T follicular helper cell (primary cell): ENCODE results near the gene CTSO.
"Not testable (repeated sequence)": the region's sequence is repeated elsewhere in the genome, so short reads cannot be mapped to it uniquely, and the experiment has no call there.

Experiments used
- DNase-seq: peaks from one replicate; pipeline ENCODE4 v3.0.0-alpha.2; 2020; ENCODE audit warnings: low read depth

The CTSO gene

GRCh38 chr4:155907556-155907955 lies 46.1 kb downstream of the CTSO start:
- no peak for DNase-seq

GRCh38 chr4:155906554-155907247 lies 47.0 kb downstream of the CTSO start:
- DNase-seq, result no peak

- DNase-seq, result no peak
Observed at GRCh38 chr4:155904331-155904730, 49.3 kb downstream of the CTSO start.

DNA sequence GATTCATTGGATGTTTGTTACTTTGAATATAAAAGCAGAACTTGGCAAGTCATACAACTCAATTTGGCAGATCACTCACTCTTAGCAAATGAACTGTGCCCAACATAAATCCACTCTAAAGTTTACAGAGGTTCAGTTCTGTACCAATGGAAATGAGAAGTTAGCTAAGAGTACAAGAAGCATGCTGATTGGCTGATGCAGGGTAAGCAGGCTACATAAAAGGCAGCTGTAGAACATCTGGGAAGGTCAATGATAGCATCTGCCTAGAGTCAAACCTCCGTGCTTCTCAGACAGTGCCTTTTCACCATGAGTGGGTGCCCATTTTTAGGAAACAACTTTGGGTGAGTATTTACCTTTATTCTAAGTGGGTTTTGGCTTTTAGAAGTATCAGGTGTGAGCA lies 50.2 kb downstream of the CTSO start, which contains the start of gene TDO2:
TSS of gene TDO2 (plus strand) at position 244 of the 400 bp plus-strand sequence. CDS start at position 307, 63 bp downstream.
- no peak for DNase-seq

- no peak for DNase-seq
Observed at GRCh38 chr4:155901013-155901412, 52.7 kb downstream of the CTSO start.

DNA sequence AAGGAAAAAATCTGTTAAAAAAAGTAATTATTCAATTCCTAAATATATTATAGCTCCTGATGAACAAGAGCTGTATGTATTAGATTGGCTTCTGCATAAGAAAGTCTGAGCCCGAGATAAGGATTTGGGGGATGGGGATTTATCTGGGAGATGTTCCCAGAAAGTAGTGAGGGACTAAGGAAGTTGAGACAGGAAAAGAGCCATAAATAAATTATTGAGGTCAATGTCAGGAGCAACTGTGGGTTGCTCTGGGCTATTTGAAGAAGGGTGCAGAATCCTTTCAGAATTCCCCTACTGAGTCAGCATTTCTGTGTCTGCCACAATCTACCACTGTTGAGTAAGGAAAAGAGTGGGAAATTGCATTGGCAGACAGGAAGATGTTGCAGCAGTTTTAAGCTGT lies 53.3 kb downstream of the CTSO start:
- no peak for DNase-seq

DNA sequence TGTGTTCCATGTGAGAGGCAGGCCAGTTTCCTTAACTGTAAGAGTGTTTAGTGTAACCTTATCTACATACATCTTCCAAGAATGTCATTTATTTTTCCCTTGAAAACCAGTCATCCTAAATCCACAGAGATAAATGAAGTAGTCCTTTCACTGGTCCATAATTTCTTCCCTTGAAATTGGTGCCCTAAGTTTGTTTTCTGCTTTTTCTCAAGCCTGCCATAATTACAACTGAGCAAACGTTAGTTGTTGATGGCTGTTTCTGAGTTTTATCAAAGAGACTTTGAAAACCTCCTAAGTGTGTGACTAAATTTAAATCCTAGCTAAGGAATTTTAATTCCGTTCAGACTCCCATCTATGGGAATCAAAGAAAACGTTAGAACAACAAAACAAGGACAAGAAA lies 53.8 kb downstream of the CTSO start:
- DNase-seq, result no peak

DNA sequence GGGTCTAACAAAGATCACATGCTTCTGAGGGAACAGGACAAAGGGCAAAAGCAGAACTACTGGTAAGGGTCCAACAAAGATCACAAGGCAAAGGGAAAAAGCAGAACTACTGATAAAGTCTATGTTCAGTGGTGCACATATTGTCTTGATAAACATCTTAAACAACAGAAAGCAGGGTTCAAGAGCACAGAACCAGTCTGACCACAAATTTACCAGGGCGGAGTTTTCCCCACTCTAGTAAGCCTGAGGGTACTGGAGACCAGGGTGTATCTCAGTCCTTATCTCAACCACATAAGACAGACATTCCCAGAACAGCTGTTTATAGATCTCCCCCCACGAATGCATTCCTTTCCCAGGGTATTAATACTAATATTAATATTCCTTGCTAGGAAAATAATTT lies 55.3 kb downstream of the CTSO start:
- not testable (repeated sequence) for DNase-seq

DNA sequence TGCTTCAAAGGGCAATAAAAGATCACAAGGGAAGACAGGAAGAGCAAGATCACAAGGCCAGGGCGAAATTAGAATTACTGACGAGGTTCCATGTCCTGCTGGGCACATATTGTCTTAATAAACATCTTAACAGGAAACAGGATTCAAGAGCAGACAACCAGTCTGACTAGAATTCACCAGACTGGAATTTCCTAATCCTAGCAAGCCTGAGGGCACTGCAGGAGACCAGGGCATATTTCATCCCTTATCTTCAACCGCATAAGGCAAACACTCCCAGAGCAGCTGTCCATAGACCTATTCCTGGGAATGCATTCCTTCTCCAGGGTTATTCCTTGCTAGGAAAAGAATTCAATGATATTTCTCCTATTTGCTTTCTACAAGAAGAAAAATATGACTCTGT lies 62.6 kb downstream of the CTSO start:
- no peak for DNase-seq

DNA sequence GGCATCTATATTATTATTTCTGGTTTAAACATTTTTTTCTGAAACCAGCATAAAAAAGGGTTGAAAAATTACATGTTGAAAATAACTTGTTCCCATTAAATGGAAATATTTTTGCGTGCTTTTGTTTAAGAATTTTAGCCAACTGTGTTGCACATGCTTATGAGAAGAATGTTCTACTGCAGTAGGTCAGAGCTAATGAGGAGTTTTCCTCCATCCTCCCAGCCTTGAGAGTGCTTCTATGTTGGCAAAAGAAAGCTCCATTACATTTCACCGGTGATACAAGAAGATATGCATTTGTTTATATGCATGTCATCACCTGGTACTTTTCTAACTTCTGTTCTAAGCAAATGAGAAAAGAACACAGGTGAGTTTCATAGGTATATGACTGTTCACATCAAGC lies 63.7 kb downstream of the CTSO start:
- no peak for DNase-seq

DNA sequence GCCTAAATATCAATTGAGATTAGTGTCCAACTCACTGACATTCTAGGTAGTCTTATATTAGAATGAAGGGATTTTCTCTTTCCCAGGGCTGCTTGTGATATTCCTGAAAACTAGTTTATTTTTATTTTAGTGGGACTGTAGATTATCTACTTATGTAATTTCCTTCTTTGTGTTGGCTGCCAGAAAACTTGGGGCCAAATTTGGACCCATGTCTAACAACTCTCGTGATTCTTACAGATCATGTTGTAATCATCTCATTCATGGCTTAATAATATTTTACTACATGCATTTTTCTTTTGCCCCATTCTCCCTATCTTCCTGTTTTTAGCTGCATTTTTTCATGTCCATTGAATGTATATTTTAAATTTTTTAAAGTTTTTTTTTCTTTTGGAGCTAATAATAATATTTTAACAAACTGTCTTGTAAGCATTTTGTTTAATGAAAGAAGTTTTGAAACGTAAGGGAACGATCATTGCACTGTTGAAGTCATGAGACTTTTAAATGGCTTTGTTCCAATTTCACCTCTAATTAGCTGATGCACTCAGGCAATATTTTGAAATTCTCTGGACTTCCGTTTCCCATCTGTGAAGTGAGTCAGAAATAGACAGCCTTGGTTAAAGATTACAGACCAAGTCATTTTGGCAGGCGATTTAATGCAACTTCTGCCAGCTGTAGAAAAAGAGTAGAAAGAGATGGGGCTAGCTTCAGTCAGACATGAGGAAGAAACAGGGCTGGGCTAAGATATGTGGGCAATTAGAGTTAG lies 64.5 kb downstream of the CTSO start:
- DNase-seq, result no peak

DNA sequence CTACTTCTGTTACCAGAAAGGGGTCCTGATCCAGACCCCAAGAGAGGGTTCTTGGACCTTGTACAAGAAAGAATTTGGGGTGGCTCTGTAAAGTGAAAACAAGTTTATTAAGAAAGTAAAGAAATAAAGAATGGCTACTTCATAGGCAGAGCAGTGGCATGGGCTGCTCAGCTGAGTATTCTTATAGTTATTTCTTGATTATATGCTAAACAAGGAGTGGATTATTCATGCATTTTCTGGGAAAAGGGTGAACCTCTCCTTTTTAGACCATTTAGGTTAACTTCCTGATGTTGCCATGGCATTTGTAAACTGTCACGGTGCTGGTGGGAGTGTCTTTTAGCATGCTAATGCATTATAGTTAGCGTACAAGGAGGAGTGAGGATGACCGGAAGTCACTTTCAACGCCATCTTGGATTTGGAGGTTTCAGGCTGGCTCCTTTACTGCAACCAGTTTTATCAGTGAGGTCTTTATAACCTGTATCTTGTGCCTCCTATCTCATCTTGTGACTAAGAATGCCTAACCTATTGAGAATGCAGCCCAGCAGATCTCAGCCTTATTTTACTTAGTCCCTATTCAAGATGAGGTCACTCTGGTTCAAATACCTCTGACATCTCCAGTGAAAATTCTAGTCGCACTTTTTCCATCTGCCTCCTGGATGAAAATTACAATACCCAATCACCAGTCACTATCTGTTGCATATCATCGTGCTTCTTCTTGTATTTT lies 65.7 kb downstream of the CTSO start:
- no peak for DNase-seq

- DNase-seq, result no peak
Observed at GRCh38 chr4:155887045-155887444, 66.6 kb downstream of the CTSO start.

- no peak for DNase-seq
Observed at GRCh38 chr4:155885666-155886065, 68.0 kb downstream of the CTSO start.

DNA sequence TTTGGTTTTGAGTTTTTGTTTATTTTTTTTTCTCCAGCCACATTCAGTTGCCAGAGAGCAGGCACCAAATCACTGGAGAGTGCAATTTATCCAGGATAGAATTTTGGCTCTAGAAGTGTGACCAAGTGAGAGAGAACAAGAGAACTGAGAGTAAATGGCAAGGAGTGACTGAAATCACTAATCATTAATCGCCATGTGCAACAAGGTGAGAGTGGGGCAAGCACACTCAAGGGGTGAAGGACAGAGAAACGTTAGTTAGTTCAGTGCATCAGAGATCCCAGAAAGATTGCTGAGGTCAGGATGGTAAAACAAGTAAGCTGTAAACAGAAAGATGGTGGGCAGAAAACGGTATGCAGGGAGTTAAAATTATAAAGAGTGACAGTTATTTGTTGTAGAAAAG lies 69.8 kb downstream of the CTSO start:
- no peak for DNase-seq

GRCh38 chr4:155881555-155881954 lies 72.1 kb downstream of the CTSO start:
- DNase-seq, result no peak

- DNase-seq, result no peak
Observed at GRCh38 chr4:155879767-155880166, 73.9 kb downstream of the CTSO start.

DNA sequence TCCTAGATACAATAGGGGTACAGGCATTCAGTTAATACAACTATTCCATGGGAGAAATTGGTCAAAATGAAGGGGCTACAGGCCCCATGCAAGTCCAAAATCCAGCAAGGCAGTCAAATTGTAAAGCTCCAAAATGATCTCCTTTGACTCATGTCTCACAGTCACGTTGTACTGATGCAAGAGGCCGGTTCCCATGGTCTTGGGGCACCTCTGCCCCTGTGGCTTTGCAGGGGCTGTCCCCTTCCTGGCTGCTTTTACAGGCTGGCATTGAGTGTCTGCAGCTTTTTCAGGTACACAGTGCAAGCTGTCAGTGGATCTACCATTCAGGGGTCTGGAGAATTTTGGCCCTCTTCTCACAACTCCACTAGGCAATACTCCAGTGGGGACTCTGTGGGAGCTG lies 75.1 kb downstream of the CTSO start:
- DNase-seq, result no peak

DNA sequence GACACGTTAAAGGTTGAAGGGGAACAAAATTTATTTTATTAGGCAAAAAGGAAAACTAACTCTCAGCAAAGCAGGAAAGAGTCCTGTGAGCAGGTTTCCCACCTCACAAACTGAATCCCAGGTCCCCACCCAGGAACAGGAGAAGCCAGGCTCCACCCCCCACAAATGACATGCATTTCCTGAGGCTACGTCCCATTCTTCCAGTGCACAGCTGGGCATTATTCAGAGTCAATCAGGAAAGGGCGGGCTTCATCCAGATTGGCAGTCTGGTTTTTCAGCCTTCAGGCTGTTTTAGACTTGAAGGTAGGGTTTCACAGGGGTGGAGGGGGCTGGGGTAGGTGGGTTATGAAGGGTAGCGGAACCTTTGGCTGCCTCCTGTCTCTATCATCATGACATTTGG lies 75.7 kb downstream of the CTSO start:
- DNase-seq, result no peak

GRCh38 chr4:155875878-155876277 lies 77.8 kb downstream of the CTSO start:
- no peak for DNase-seq
